Sigmoid colon (tissue), 7 donors: ENCODE measurements around the gene UBLCP1. TPM values are rescaled to one million over a fixed set of nuclear protein-coding genes. Genes with fewer than 3 reads are reported as not detected.

Experiments
- DNase-seq: peaks from one replicate; pipeline ENCODE4 v3.0.0-alpha.2; 2019
- H3K27ac ChIP-seq, 4 donors: fragments of 200-600 bp; sonication (generic); one replicate each; pipeline ENCODE4 v1.5.1; 2016 to 2019; ENCODE audit warnings: mild to moderate bottlenecking in 1 of 4
- H3K27me3 ChIP-seq, 3 donors: fragments of 200-600 bp; sonication (generic); one replicate each; pipeline ENCODE4 v1.5.1; 2019; ENCODE audit warnings: mild to moderate bottlenecking in 1 of 3
- H3K36me3 ChIP-seq, 4 donors: fragments of 200-600 bp; sonication (generic); one replicate each; pipeline ENCODE4 v1.5.1; 2016 to 2019
- H3K4me1 ChIP-seq, 4 donors: fragments of 200-600 bp; sonication (generic); one replicate each; pipeline ENCODE4 v1.5.1; 2017 to 2019
- H3K4me3 ChIP-seq, 4 donors: fragments of 200-600 bp; sonication (generic); one replicate each; pipeline ENCODE4 v1.5.1; 2017 to 2019; ENCODE audit warnings: mild to moderate bottlenecking in 2 of 4, moderate library complexity in 1 of 4
- H3K9me3 ChIP-seq, 4 donors: fragments of 200-600 bp in 3 of 4; sonication (generic) in 3 of 4; one replicate each; pipeline versions ENCODE4 v1.5.1 to v1.6.1; 2013 to 2019
- EP300 ChIP-seq, 4 donors: sonication (generic); formaldehyde crosslinking; IDR thresholded peaks; one replicate each; pipeline ENCODE4 v1.6.1; 2017; ENCODE audit warnings: antibody characterized with exemption in 4 of 4
- POLR2A ChIP-seq, 2 donors: fragments of 450-650 bp; IDR thresholded peaks; one replicate each; pipeline ENCODE4 v1.6.1; 2016; ENCODE audit warnings: antibody characterized with exemption in 2 of 2, mild to moderate bottlenecking in 2 of 2, moderate library complexity in 2 of 2
- POLR2AphosphoS5 ChIP-seq, 4 donors: sonication (generic); formaldehyde crosslinking; IDR thresholded peaks; one replicate each; pipeline ENCODE4 v1.6.1; 2017; ENCODE audit warnings: antibody characterized with exemption in 4 of 4
- WGBS, 2 donors: extraction: QIAGEN DNeasy Blood & Tissue Kit; methylation state at CpG; one replicate each; pipeline ENCODE4 v1.1.7; 2013; 5-methylcytosine and 5-hydroxymethylcytosine counted together
- intact Hi-C: fragments of 100-400 bp; cut with DNase I; formaldehyde crosslinking; loops from one replicate; pipeline ENCODE4 v1.15.1; 2023
- polyA plus RNA-seq, 3 donors: library from polyadenylated mRNA; stranded (reverse); fragments of 200-250 nt; gene quantifications; one replicate each; pipeline ENCODE4 v1.2.3, GENCODE V29; 2013
- total RNA-seq, 4 donors: library from RNA; depleted of rRNA; stranded (reverse); fragments of >200 nt; gene quantifications; one replicate each; pipeline ENCODE4 v1.1.0, GENCODE V29; 2016
- TF ChIP-seq, protein P1 (sequence below), 4 experiments: fragments of 450-650 bp in 3 of 4; fragments of 200-600 bp in 1 of 4; IDR thresholded peaks; one replicate each; pipeline ENCODE4 v1.5.1; 2016 to 2019; ENCODE audit warnings: antibody characterized with exemption in 4 of 4, mild to moderate bottlenecking in 3 of 4, moderate library complexity in 2 of 4
- donor health status: healthy with polysubstance abuse.
- donor health status: Bipolar disorder and iron deficiency.
- donor health status: healthy.

The UBLCP1 gene
- total and polyA plus RNA-seq, 7 donors = 15.0 to 29.6 (median 18.7) TPM

DNA sequence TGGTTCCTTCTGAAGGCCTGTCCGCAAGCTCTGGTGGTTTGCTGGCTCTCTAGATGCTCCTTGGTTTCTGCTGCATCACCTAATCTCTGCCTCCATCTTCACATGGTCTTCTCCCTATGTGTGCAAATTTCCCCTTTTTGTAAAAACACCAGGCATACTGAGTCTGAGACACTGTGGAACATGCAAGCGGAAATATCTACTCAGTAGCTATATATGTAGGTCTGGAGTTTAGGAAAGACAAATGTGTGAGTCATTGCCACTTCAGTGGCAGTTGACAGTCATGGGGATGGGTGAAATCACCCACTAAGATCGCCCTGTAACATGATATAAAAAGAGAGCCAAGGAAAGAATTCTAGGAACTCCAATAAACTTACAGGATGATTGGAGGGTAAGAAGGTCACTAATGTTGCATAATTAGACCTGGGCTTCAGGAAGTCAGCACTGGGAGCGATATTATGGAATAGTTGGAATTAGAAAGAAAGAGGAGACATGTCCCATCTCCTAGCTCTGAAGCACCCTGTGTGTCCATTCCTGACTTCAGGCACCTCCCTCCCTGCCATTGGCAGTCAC, 22.7 kb upstream of the UBLCP1 start:
- no peak for DNase-seq
- TF ChIP-seq POLR2AphosphoS5 (IDR thresholded peaks at IDR 0.05) (no peak), POLR2A (IDR thresholded peaks at IDR 0.05) (no peak), EP300 (IDR thresholded peaks at IDR 0.05) (no peak)
- TF ChIP-seq, protein P1, sequence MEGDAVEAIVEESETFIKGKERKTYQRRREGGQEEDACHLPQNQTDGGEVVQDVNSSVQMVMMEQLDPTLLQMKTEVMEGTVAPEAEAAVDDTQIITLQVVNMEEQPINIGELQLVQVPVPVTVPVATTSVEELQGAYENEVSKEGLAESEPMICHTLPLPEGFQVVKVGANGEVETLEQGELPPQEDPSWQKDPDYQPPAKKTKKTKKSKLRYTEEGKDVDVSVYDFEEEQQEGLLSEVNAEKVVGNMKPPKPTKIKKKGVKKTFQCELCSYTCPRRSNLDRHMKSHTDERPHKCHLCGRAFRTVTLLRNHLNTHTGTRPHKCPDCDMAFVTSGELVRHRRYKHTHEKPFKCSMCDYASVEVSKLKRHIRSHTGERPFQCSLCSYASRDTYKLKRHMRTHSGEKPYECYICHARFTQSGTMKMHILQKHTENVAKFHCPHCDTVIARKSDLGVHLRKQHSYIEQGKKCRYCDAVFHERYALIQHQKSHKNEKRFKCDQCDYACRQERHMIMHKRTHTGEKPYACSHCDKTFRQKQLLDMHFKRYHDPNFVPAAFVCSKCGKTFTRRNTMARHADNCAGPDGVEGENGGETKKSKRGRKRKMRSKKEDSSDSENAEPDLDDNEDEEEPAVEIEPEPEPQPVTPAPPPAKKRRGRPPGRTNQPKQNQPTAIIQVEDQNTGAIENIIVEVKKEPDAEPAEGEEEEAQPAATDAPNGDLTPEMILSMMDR (IDR thresholded peaks at IDR 0.05) = no peak
- H3K4me1 ChIP-seq = no peaks in the 10 kb centered on the region
- H3K27me3 ChIP-seq = no peaks in the 10 kb centered on the region
- 82 to 86% methylated on average over 4 of the region's 4 CpGs for WGBS, 2 donors
- H3K9me3 ChIP-seq = no peaks in the 10 kb centered on the region
- intact Hi-C loops = no loop called here
- no peak overlapping the region for H3K27ac ChIP-seq
- no peaks in the 10 kb centered on the region for H3K36me3 ChIP-seq
- no peak overlapping the region for H3K4me3 ChIP-seq

DNA sequence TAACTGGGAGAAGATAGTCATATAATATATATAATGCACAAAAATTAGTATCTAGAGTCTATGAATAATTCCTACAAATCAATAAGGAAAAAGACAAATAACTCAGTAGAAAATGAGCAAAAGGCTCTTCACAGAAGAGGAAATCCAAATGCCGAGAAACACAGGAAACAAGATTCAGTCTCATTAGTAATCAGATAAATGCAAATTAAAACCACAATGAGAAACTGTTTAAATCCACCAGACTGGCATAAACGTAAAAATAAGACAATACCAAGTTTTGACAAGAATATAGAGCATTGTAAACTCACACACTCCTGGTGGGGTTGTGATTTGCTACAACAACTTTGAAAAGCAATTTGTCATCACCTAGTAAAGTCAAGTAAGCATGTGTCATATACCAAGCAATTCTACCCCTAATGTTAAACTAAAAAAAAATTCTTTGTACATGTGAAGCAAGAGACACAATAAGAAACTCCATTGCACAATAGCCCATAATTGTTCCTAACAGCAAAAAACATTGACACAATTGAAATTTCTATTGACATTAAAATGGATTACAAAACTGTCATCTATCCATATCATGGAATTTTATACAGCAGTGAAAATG, 21.0 kb upstream of the UBLCP1 start:
- Histone ChIP-seq H3K36me3 (no peaks in the 10 kb centered on the region), H3K4me1 (no peaks in the 10 kb centered on the region), H3K4me3 (no peak overlapping the region), H3K27me3 (no peaks in the 10 kb centered on the region), H3K27ac (no peak overlapping the region), H3K9me3 (no peaks in the 10 kb centered on the region)
- 39 to 78% methylated on average over 2 of the region's 2 CpGs for WGBS, 2 donors
- DNase-seq = no peak
- intact Hi-C loops = no loop called here
- TF ChIP-seq EP300 (IDR thresholded peaks at IDR 0.05) = no peak
- TF ChIP-seq, protein P1 (IDR thresholded peaks at IDR 0.05) = no peak
- no peak for TF ChIP-seq POLR2A (IDR thresholded peaks at IDR 0.05)
- no peak for TF ChIP-seq POLR2AphosphoS5 (IDR thresholded peaks at IDR 0.05)

DNA sequence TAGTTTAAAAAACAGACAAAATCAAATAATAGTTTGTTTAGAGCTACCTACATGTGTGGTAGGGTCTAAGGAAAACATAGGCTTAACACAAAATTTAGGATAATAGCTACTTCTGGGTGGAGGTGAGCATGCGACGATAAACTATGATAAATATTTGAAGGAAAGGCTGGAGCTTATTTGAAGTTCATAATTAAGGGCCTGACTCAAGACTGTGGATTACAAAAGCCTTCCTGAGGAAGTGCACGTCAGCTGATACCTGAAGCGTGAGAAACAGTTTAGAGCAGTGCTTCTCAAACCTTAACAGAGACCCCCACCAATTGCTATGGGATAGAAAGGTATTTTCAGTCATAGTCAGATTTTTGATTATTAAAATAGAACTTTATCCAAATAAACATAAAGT, 20.4 kb upstream of the UBLCP1 start:
- 44 to 63% methylated on average over 4 of the region's 4 CpGs for WGBS, 2 donors
- no peaks in the 10 kb centered on the region for H3K4me1 ChIP-seq
- no peak overlapping the region for H3K4me3 ChIP-seq
- TF ChIP-seq EP300 (IDR thresholded peaks at IDR 0.05) (no peak), POLR2A (IDR thresholded peaks at IDR 0.05) (no peak), POLR2AphosphoS5 (IDR thresholded peaks at IDR 0.05) (no peak)
- TF ChIP-seq, protein P1 (IDR thresholded peaks at IDR 0.05) = no peak
- H3K36me3 ChIP-seq = no peaks in the 10 kb centered on the region
- H3K9me3 ChIP-seq = no peaks in the 10 kb centered on the region
- no peak overlapping the region for H3K27ac ChIP-seq
- H3K27me3 ChIP-seq = peaks cover 0 to 2% (median 0%) of the 10 kb centered on the region in 3 donors
- DNase-seq = no peak
- intact Hi-C loops = no loop called here

DNA sequence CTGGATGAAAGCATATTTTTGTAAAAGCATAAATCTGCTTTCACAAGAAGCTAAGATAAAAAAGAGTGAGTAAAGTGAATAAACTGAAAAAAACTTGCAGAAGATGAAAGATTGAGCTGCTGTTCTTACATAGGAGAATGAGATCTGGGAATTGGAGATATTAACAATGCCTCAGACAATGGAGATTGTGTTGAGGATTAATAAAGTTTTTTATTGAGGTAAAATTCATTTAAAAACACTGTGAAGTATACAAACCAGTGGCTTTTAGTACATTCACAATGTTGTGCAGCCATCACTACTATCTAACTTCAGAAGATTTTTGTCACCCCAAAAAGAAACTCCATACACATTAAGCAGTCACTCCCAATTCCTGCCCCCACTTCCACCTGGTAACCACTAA, 19.7 kb upstream of the UBLCP1 start:
- no peak for TF ChIP-seq EP300 (IDR thresholded peaks at IDR 0.05)
- TF ChIP-seq POLR2AphosphoS5 (IDR thresholded peaks at IDR 0.05) = no peak
- TF ChIP-seq POLR2A (IDR thresholded peaks at IDR 0.05) = no peak
- TF ChIP-seq, protein P1 (IDR thresholded peaks at IDR 0.05) = no peak
- H3K27me3 ChIP-seq = peaks cover 0 to 4% (median 0%) of the 10 kb centered on the region in 3 donors
- intact Hi-C loops = no loop called here
- no peak overlapping the region for H3K27ac ChIP-seq
- H3K9me3 ChIP-seq = no peaks in the 10 kb centered on the region
- H3K4me3 ChIP-seq = no peak overlapping the region
- H3K36me3 ChIP-seq = no peaks in the 10 kb centered on the region
- no peaks in the 10 kb centered on the region for H3K4me1 ChIP-seq
- DNase-seq = no peak

GRCh38 chr5:159244163-159244562, 18.9 kb upstream of the UBLCP1 start:
- intact Hi-C loops = no loop called here
- Histone ChIP-seq H3K27ac (no peak overlapping the region), H3K9me3 (no peaks in the 10 kb centered on the region), H3K4me3 (no peak overlapping the region), H3K27me3 (peaks cover 0 to 4% (median 0%) of the 10 kb centered on the region in 3 donors), H3K36me3 (no peaks in the 10 kb centered on the region), H3K4me1 (no peaks in the 10 kb centered on the region)
- TF ChIP-seq, protein P1 (IDR thresholded peaks at IDR 0.05) = no peak
- TF ChIP-seq POLR2A (IDR thresholded peaks at IDR 0.05) (no peak), EP300 (IDR thresholded peaks at IDR 0.05) (no peak), POLR2AphosphoS5 (IDR thresholded peaks at IDR 0.05) (no peak)
- DNase-seq = no peak
- 78 to 80% methylated on average over 3 of the region's 3 CpGs for WGBS, 2 donors
